ENCODE measurements around the gene LRBA.

Gene LRBA

DNA sequence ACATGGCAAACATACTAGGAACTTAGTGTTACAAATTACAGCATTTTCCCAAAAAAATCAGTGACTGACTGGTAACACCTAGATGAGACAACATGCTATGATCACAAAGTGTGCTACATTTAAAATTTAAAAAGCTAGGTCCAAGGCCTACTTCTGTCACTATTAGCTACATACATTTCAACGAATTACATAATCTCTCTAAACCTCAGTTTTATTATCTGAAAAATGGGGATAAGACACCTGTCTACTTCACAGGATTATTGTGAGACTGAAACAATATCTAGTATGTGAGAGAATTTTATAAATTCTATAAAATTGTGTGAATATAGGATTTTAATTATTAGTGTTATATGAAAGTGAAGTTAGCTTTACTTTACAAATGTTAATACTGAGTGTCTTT is 708.4 kb downstream of the LRBA start:
- no peak overlapping the region for H3K4me2 ChIP-seq (ENCODE audit: insufficient read depth, low read length, poor library complexity, severe bottlenecking)
- no peak overlapping the region for H2AK5ac ChIP-seq (ENCODE audit: low read depth, low read length)
- no peak overlapping the region for H4K91ac ChIP-seq (ENCODE audit: low read depth, low read length, poor library complexity)
- no peak overlapping the region for H3K27ac ChIP-seq (replicated peaks; ENCODE audit: low read length)
- no peak overlapping the region for H2BK5ac ChIP-seq (ENCODE audit: low read length)
- H3K36me3 ChIP-seq (replicated peaks in 1 of 2; ENCODE audit: control insufficient read depth in 2 of 2, insufficient read depth in 2 of 2, low read length in 2 of 2), result no peaks in the 10 kb centered on the region
- no peak overlapping the region for H3K4ac ChIP-seq (ENCODE audit: low read length)
- H3K27me3 ChIP-seq (ENCODE audit: control insufficient read depth in 3 of 3, insufficient read depth in 3 of 3, low read depth in 1 of 3, low read length in 3 of 3), result no peaks in the 10 kb centered on the region
- H2BK15ac ChIP-seq (ENCODE audit: low read length), result no peak overlapping the region
- no peak for DNase-seq (ENCODE audit: low spot score)
- peaks cover 2 to 4% of the 10 kb centered on the region in 2 donors for H3K4me1 ChIP-seq (ENCODE audit: control insufficient read depth in 2 of 2, insufficient read depth in 1 of 2, low read depth in 1 of 2, low read length in 2 of 2)
- no CpG with 5 or more reads among the region's 1 CpG for WGBS, 2 donors (ENCODE audit: extremely low coverage in 2 of 2, insufficient read length in 2 of 2, insufficient replicate concordance in 1 of 2)
- H2AFZ ChIP-seq (ENCODE audit: low read length), result no peak overlapping the region
- H3K23ac ChIP-seq (ENCODE audit: low read depth, low read length, poor library complexity), result no peak overlapping the region
- H3K18ac ChIP-seq (ENCODE audit: low read length), result no peak overlapping the region
- no peak overlapping the region for H2BK12ac ChIP-seq (ENCODE audit: low read length)
- H4K8ac ChIP-seq (ENCODE audit: low read depth, low read length), result no peak overlapping the region
- no peaks in the 10 kb centered on the region for H3K9me3 ChIP-seq (replicated peaks in 1 of 2; ENCODE audit: control insufficient read depth in 2 of 2, insufficient read depth in 1 of 2, low read depth in 1 of 2, low read length in 2 of 2)
- no peak overlapping the region for H3K14ac ChIP-seq (ENCODE audit: low read length)
- no peaks in the 10 kb centered on the region for H3K79me1 ChIP-seq (ENCODE audit: low read depth, low read length)
- H2BK120ac ChIP-seq (ENCODE audit: low read depth, low read length), result no peak overlapping the region
- H3K9ac ChIP-seq (ENCODE audit: low read depth, low read length, poor library complexity), result no peak overlapping the region
- H3K4me3 ChIP-seq (ENCODE audit: low read length in 2 of 2), result no peak overlapping the region

GRCh38 chr4:150305995-150306394 is 709.1 kb downstream of the LRBA start:
- Histone ChIP-seq H3K9me3 (replicated peaks in 1 of 2; ENCODE audit: control insufficient read depth in 2 of 2, insufficient read depth in 1 of 2, low read depth in 1 of 2, low read length in 2 of 2) (no peaks in the 10 kb centered on the region), H3K79me1 (ENCODE audit: low read depth, low read length) (no peaks in the 10 kb centered on the region), H3K27ac (replicated peaks; ENCODE audit: low read length) (no peak overlapping the region), H3K4ac (ENCODE audit: low read length) (no peak overlapping the region), H2BK15ac (ENCODE audit: low read length) (no peak overlapping the region), H3K4me1 (ENCODE audit: control insufficient read depth in 2 of 2, insufficient read depth in 1 of 2, low read depth in 1 of 2, low read length in 2 of 2) (peaks cover 2 to 4% of the 10 kb centered on the region in 2 donors), H3K9ac (ENCODE audit: low read depth, low read length, poor library complexity) (no peak overlapping the region), H2BK12ac (ENCODE audit: low read length) (no peak overlapping the region), H2BK5ac (ENCODE audit: low read length) (no peak overlapping the region), H3K4me2 (ENCODE audit: insufficient read depth, low read length, poor library complexity, severe bottlenecking) (no peak overlapping the region), H3K27me3 (ENCODE audit: control insufficient read depth in 3 of 3, insufficient read depth in 3 of 3, low read depth in 1 of 3, low read length in 3 of 3) (no peaks in the 10 kb centered on the region), H2AK5ac (ENCODE audit: low read depth, low read length) (no peak overlapping the region), H3K36me3 (replicated peaks in 1 of 2; ENCODE audit: control insufficient read depth in 2 of 2, insufficient read depth in 2 of 2, low read length in 2 of 2) (no peaks in the 10 kb centered on the region), H3K14ac (ENCODE audit: low read length) (no peak overlapping the region), H4K91ac (ENCODE audit: low read depth, low read length, poor library complexity) (no peak overlapping the region), H2AFZ (ENCODE audit: low read length) (no peak overlapping the region), H2BK120ac (ENCODE audit: low read depth, low read length) (no peak overlapping the region), H3K23ac (ENCODE audit: low read depth, low read length, poor library complexity) (no peak overlapping the region), H3K18ac (ENCODE audit: low read length) (no peak overlapping the region), H4K8ac (ENCODE audit: low read depth, low read length) (no peak overlapping the region), H3K4me3 (ENCODE audit: low read length in 2 of 2) (no peak overlapping the region)
- no peak for DNase-seq (ENCODE audit: low spot score)
- no CpG with 5 or more reads among the region's 2 CpGs for WGBS, 2 donors (ENCODE audit: extremely low coverage in 2 of 2, insufficient read length in 2 of 2, insufficient replicate concordance in 1 of 2)

GRCh38 chr4:150302553-150302952 is 712.5 kb downstream of the LRBA start:
- Histone ChIP-seq H3K27ac (replicated peaks; ENCODE audit: low read length) (no peak overlapping the region), H3K27me3 (ENCODE audit: control insufficient read depth in 3 of 3, insufficient read depth in 3 of 3, low read depth in 1 of 3, low read length in 3 of 3) (no peaks in the 10 kb centered on the region), H2BK5ac (ENCODE audit: low read length) (no peak overlapping the region), H3K4me1 (ENCODE audit: control insufficient read depth in 2 of 2, insufficient read depth in 1 of 2, low read depth in 1 of 2, low read length in 2 of 2) (no peaks in the 10 kb centered on the region), H4K8ac (ENCODE audit: low read depth, low read length) (no peak overlapping the region), H2BK120ac (ENCODE audit: low read depth, low read length) (no peak overlapping the region), H3K4me3 (ENCODE audit: low read length in 2 of 2) (no peak overlapping the region), H3K4me2 (ENCODE audit: insufficient read depth, low read length, poor library complexity, severe bottlenecking) (no peak overlapping the region), H3K79me1 (ENCODE audit: low read depth, low read length) (no peaks in the 10 kb centered on the region), H2BK15ac (ENCODE audit: low read length) (no peak overlapping the region), H3K23ac (ENCODE audit: low read depth, low read length, poor library complexity) (no peak overlapping the region), H3K9me3 (replicated peaks in 1 of 2; ENCODE audit: control insufficient read depth in 2 of 2, insufficient read depth in 1 of 2, low read depth in 1 of 2, low read length in 2 of 2) (no peaks in the 10 kb centered on the region), H4K91ac (ENCODE audit: low read depth, low read length, poor library complexity) (no peak overlapping the region), H3K9ac (ENCODE audit: low read depth, low read length, poor library complexity) (no peak overlapping the region), H2AFZ (ENCODE audit: low read length) (no peak overlapping the region), H3K14ac (ENCODE audit: low read length) (no peak overlapping the region), H2BK12ac (ENCODE audit: low read length) (no peak overlapping the region), H2AK5ac (ENCODE audit: low read depth, low read length) (no peak overlapping the region), H3K4ac (ENCODE audit: low read length) (no peak overlapping the region), H3K18ac (ENCODE audit: low read length) (no peak overlapping the region), H3K36me3 (replicated peaks in 1 of 2; ENCODE audit: control insufficient read depth in 2 of 2, insufficient read depth in 2 of 2, low read length in 2 of 2) (no peaks in the 10 kb centered on the region)
- no CpG with 5 or more reads among the region's 4 CpGs for WGBS, 2 donors (ENCODE audit: extremely low coverage in 2 of 2, insufficient read length in 2 of 2, insufficient replicate concordance in 1 of 2)
- no peak for DNase-seq (ENCODE audit: low spot score)

GRCh38 chr4:150299816-150300215 is 715.3 kb downstream of the LRBA start:
- Histone ChIP-seq H2BK15ac (ENCODE audit: low read length) (no peak overlapping the region), H2AK5ac (ENCODE audit: low read depth, low read length) (no peak overlapping the region)

More at GRCh38 chr4:150299816-150300215, 715.3 kb downstream of the LRBA start:
- no peak overlapping the region for H2BK5ac ChIP-seq (ENCODE audit: low read length)
- DNase-seq (ENCODE audit: low spot score), result no peak
- no peak overlapping the region for H3K18ac ChIP-seq (ENCODE audit: low read length)
- no peak overlapping the region for H4K8ac ChIP-seq (ENCODE audit: low read depth, low read length)
- H2AFZ ChIP-seq (ENCODE audit: low read length), result no peak overlapping the region
- no peak overlapping the region for H3K14ac ChIP-seq (ENCODE audit: low read length)
- WGBS, 2 donors (ENCODE audit: extremely low coverage in 2 of 2, insufficient read length in 2 of 2, insufficient replicate concordance in 1 of 2), result no CpG with 5 or more reads among the region's 4 CpGs
- H3K27ac ChIP-seq (replicated peaks; ENCODE audit: low read length), result no peak overlapping the region
- H3K23ac ChIP-seq (ENCODE audit: low read depth, low read length, poor library complexity), result no peak overlapping the region
- no peaks in the 10 kb centered on the region for H3K4me1 ChIP-seq (ENCODE audit: control insufficient read depth in 2 of 2, insufficient read depth in 1 of 2, low read depth in 1 of 2, low read length in 2 of 2)
- no peaks in the 10 kb centered on the region for H3K79me1 ChIP-seq (ENCODE audit: low read depth, low read length)
- H3K4ac ChIP-seq (ENCODE audit: low read length), result no peak overlapping the region
- no peak overlapping the region for H2BK12ac ChIP-seq (ENCODE audit: low read length)
- no peak overlapping the region for H2BK120ac ChIP-seq (ENCODE audit: low read depth, low read length)
- no peaks in the 10 kb centered on the region for H3K9me3 ChIP-seq (replicated peaks in 1 of 2; ENCODE audit: control insufficient read depth in 2 of 2, insufficient read depth in 1 of 2, low read depth in 1 of 2, low read length in 2 of 2)
- no peak overlapping the region for H4K91ac ChIP-seq (ENCODE audit: low read depth, low read length, poor library complexity)
- no peak overlapping the region for H3K9ac ChIP-seq (ENCODE audit: low read depth, low read length, poor library complexity)
- no peaks in the 10 kb centered on the region for H3K27me3 ChIP-seq (ENCODE audit: control insufficient read depth in 3 of 3, insufficient read depth in 3 of 3, low read depth in 1 of 3, low read length in 3 of 3)
- no peaks in the 10 kb centered on the region for H3K36me3 ChIP-seq (replicated peaks in 1 of 2; ENCODE audit: control insufficient read depth in 2 of 2, insufficient read depth in 2 of 2, low read length in 2 of 2)
- no peak overlapping the region for H3K4me3 ChIP-seq (ENCODE audit: low read length in 2 of 2)
- H3K4me2 ChIP-seq (ENCODE audit: insufficient read depth, low read length, poor library complexity, severe bottlenecking), result no peak overlapping the region
